ENCODE data around the gene UTF1. TPM values are rescaled to one million over a fixed set of nuclear protein-coding genes. Genes with fewer than 3 reads are reported as not detected.

Gene UTF1
- total RNA-seq, 3 donors from 2014 or later = not detected

DNA sequence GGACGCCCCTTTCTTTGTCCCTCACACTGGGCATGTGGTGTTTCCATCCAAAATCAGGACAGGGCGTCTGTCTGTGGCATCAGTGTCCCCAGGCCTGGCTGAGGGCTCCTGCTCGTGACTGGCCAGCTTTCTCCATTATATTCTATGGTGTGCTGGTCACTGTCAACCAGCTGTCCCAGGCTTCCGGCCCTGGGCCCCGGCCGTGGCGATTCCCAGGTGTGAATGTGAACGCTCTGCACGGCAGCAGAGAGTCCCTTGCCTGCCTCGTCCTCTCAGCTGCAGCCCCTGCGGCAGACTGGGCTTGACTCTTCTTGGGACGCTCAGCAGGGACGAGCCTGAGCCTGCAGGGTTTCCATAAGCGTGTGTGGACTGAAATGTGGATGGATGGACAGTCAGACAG lies 5.9 kb upstream of the UTF1 start:
- no peak for DNase-seq (ENCODE audit: low spot score in 2 of 2)
- no peaks in the 10 kb centered on the region for H3K36me3 ChIP-seq
- H3K27ac ChIP-seq = no peak overlapping the region
- no peaks in the 10 kb centered on the region for H3K9me3 ChIP-seq
- no peaks in the 10 kb centered on the region for H3K4me1 ChIP-seq
- intact Hi-C loops (cut with DNase I; ENCODE audit: low total_unique reads) = no loop called here
- H3K4me3 ChIP-seq = no peak overlapping the region
- peaks cover 0 to 53% of the 10 kb centered on the region in 2 donors for H3K27me3 ChIP-seq
- TF ChIP-seq POLR2AphosphoS5 (IDR thresholded peaks at IDR 0.05) (no peak), POLR2A (IDR thresholded peaks at IDR 0.05) (no peak)
- TF ChIP-seq, protein P1, sequence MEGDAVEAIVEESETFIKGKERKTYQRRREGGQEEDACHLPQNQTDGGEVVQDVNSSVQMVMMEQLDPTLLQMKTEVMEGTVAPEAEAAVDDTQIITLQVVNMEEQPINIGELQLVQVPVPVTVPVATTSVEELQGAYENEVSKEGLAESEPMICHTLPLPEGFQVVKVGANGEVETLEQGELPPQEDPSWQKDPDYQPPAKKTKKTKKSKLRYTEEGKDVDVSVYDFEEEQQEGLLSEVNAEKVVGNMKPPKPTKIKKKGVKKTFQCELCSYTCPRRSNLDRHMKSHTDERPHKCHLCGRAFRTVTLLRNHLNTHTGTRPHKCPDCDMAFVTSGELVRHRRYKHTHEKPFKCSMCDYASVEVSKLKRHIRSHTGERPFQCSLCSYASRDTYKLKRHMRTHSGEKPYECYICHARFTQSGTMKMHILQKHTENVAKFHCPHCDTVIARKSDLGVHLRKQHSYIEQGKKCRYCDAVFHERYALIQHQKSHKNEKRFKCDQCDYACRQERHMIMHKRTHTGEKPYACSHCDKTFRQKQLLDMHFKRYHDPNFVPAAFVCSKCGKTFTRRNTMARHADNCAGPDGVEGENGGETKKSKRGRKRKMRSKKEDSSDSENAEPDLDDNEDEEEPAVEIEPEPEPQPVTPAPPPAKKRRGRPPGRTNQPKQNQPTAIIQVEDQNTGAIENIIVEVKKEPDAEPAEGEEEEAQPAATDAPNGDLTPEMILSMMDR (IDR thresholded peaks at IDR 0.05) = no peak

DNA sequence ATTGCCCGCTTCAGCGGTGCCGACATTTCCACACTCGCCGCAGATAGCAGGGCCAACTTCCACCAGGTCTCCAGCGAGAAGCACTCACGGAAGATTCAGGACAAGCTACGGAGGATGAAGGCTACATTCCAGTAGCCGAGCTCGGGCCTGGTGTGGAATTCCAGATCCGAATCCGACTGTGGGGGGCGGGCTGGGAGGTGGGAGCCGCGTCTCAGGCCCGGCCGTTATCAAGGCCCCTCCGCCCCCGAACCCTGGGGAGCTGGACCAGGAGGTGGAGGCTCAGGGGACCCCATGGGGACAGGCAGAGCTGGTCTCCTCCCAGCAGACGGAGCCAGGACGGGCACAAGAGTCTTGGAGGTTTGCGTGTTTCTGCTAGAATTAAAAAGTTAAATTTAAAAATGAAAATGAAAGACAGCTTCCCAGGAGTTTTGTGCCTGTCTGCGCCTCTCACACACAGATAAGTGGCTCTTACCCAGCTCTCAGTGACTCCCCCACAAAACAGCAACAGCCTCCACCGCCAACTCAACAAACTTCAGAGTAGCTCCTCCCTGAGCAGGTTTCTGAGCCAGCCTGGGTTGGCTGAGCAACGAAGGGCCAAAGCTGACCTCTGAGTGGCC lies 5.2 kb upstream of the UTF1 start:
- Histone ChIP-seq H3K27me3 (peaks cover 0 to 53% of the 10 kb centered on the region in 2 donors), H3K27ac (no peak overlapping the region), H3K36me3 (no peaks in the 10 kb centered on the region), H3K9me3 (no peaks in the 10 kb centered on the region), H3K4me3 (no peak overlapping the region), H3K4me1 (no peaks in the 10 kb centered on the region)
- intact Hi-C loops (cut with DNase I; ENCODE audit: low total_unique reads) = no loop called here
- TF ChIP-seq POLR2A (IDR thresholded peaks at IDR 0.05) = no peak
- TF ChIP-seq, protein P1 (IDR thresholded peaks at IDR 0.05) = no peak
- no peak for TF ChIP-seq POLR2AphosphoS5 (IDR thresholded peaks at IDR 0.05)
- no peak for DNase-seq (ENCODE audit: low spot score in 2 of 2)

DNA sequence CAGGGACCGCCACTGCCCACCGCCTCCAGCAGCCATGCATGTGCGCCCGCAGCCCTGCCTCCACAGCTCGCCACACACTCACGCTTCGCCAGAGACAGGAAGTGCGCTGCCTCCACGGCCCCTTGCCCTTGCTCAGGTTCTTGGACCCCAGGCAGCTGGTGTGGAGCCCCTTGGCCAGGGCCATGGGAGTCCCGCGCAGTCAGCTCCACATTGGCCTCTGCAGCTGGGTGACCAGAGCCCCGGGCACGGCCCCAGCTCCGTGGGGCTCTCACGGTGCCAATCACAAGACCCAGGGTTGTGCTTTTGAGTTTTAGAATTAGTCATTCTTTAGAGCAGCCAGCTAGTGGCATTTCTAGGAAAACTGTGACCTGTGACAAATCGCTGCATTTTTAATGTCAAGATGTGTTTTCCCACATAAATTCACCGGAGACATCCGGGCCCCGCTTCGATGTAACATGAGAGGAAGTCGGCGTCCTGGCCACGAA lies 4.3 kb upstream of the UTF1 start:
- intact Hi-C loops (cut with DNase I; ENCODE audit: low total_unique reads) = no loop called here
- no peak overlapping the region for H3K27ac ChIP-seq
- TF ChIP-seq, protein P1 (IDR thresholded peaks at IDR 0.05) = no peak
- TF ChIP-seq POLR2A (IDR thresholded peaks at IDR 0.05) (no peak), POLR2AphosphoS5 (IDR thresholded peaks at IDR 0.05) (no peak)
- peaks cover 0 to 56% of the 10 kb centered on the region in 2 donors for H3K27me3 ChIP-seq
- H3K4me1 ChIP-seq = peaks cover 0 to 4% of the 10 kb centered on the region in 2 donors
- H3K9me3 ChIP-seq = no peaks in the 10 kb centered on the region
- no peak overlapping the region for H3K4me3 ChIP-seq
- no peaks in the 10 kb centered on the region for H3K36me3 ChIP-seq
- no peak for DNase-seq (ENCODE audit: low spot score in 2 of 2)

DNA sequence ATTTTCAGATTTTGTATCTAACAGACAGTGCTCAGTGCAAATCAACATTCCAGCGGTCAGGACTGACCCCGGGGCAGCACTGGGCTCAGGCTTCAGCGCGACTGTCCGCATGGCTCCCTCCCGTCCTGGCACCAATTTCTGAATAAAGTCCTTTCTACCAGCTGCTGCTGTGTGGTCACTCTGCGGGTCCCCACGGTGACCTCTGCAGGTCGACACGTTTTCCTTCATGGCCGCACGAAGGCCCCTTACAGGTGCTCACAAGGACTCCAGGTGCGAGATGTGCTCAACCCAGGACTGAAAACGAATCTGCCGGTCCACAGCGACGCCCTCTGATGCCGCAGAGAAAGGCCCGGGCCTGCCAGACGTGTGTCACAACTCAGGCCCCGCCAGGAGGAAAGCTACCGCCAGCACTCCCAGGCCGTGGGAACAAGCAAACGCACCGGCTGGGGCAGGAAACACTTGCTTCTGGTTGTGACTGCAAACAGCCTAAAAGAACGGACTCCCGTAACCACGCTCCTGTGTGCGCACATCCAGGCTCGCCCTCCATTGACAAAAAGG lies 3.7 kb upstream of the UTF1 start:
- intact Hi-C loops (cut with DNase I; ENCODE audit: low total_unique reads) = no loop called here
- TF ChIP-seq, protein P1 (IDR thresholded peaks at IDR 0.05) = no peak
- TF ChIP-seq POLR2A (IDR thresholded peaks at IDR 0.05) (no peak), POLR2AphosphoS5 (IDR thresholded peaks at IDR 0.05) (no peak)
- H3K27me3 ChIP-seq = peaks cover 0 to 56% of the 10 kb centered on the region in 2 donors
- H3K4me3 ChIP-seq = no peak overlapping the region
- no peaks in the 10 kb centered on the region for H3K9me3 ChIP-seq
- peaks cover 0 to 4% of the 10 kb centered on the region in 2 donors for H3K4me1 ChIP-seq
- no peaks in the 10 kb centered on the region for H3K36me3 ChIP-seq
- H3K27ac ChIP-seq = no peak overlapping the region
- no peak for DNase-seq (ENCODE audit: low spot score in 2 of 2)

DNA sequence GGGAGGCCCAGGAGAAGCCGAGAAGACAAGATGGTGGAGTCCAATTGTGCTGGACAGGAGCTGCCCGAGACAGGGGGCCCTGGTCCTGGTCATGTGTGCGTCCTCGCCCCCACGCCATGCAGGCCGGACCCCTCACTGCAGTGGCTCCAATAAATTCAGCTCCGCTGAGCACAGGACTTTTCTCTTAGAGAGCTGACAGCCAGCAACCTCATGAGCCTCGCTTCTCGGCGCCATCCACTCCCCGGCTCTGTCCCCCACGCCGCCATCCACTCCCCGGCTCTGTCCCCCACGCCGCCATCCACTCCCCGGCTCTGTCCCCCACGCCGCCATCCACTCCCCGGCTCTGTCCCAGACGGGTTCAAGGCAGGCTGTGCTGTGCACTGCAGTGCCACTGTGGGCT lies 2.8 kb upstream of the UTF1 start:
- H3K36me3 ChIP-seq = no peaks in the 10 kb centered on the region
- H3K27me3 ChIP-seq = peaks cover 0 to 63% of the 10 kb centered on the region in 2 donors
- DNase-seq (ENCODE audit: low spot score in 2 of 2) = no peak
- intact Hi-C loops (cut with DNase I; ENCODE audit: low total_unique reads) = no loop called here
- H3K9me3 ChIP-seq = no peaks in the 10 kb centered on the region
- no peak overlapping the region for H3K4me3 ChIP-seq
- no peak overlapping the region for H3K27ac ChIP-seq
- peaks cover 0 to 4% of the 10 kb centered on the region in 2 donors for H3K4me1 ChIP-seq
- TF ChIP-seq, protein P1 (IDR thresholded peaks at IDR 0.05) = no peak
- TF ChIP-seq POLR2A (IDR thresholded peaks at IDR 0.05) = no peak
- TF ChIP-seq POLR2AphosphoS5 (IDR thresholded peaks at IDR 0.05) = no peak
